Suprapubic skin (tissue), 4 donors: Measurements from ENCODE around the gene CALD1. TPM values are rescaled to one million over a fixed set of nuclear protein-coding genes. Genes with fewer than 3 reads are reported as not detected.

Experiments used
- DNase-seq, 2 donors: peaks; one replicate each; pipeline ENCODE4 v3.0.0-alpha.2; 2019; ENCODE audit warnings: low spot score in 2 of 2
- H3K27ac ChIP-seq: fragments of 200-600 bp; sonication (generic); one replicate; pipeline ENCODE4 v1.5.1; 2019
- H3K27me3 ChIP-seq: fragments of 200-600 bp; sonication (generic); one replicate; pipeline ENCODE4 v1.5.1; 2019
- H3K36me3 ChIP-seq: fragments of 200-600 bp; sonication (generic); one replicate; pipeline ENCODE4 v1.5.1; 2019
- H3K4me1 ChIP-seq: fragments of 200-600 bp; sonication (generic); one replicate; pipeline ENCODE4 v1.5.1; 2019
- H3K4me3 ChIP-seq: fragments of 200-600 bp; sonication (generic); one replicate; pipeline ENCODE4 v1.5.1; 2019; ENCODE audit warnings: mild to moderate bottlenecking
- H3K9me3 ChIP-seq: fragments of 200-600 bp; sonication (generic); one replicate; pipeline ENCODE4 v1.5.1; 2019
- EP300 ChIP-seq: sonication (generic); formaldehyde crosslinking; IDR thresholded peaks from one replicate; pipeline ENCODE4 v1.6.1; 2017; ENCODE audit warnings: antibody characterized with exemption
- POLR2A ChIP-seq, 2 donors: fragments of 450-650 bp; IDR thresholded peaks; one replicate each; pipeline ENCODE4 v1.6.1; 2017; ENCODE audit warnings: antibody characterized with exemption in 2 of 2, mild to moderate bottlenecking in 2 of 2, moderate library complexity in 2 of 2
- POLR2AphosphoS5 ChIP-seq, 3 donors: sonication (generic); formaldehyde crosslinking; IDR thresholded peaks; one replicate each; pipeline ENCODE4 v1.6.1; 2017; ENCODE audit warnings: antibody characterized with exemption in 3 of 3
- WGBS: methylation state at CpG from one replicate; pipeline ENCODE4 v1.1.5; 2018; 5-methylcytosine and 5-hydroxymethylcytosine counted together
- total RNA-seq, 4 donors: library from RNA; depleted of rRNA; stranded (reverse); fragments of >200 nt; gene quantifications; one replicate each; pipeline ENCODE4 v1.1.0, GENCODE V29; 2016
- TF ChIP-seq, protein P1 (sequence below), 2 donors: fragments of 200-600 bp in 1 of 2; fragments of 450-650 bp in 1 of 2; sonication (generic) in 1 of 2; IDR thresholded peaks; one replicate each; pipeline ENCODE4 v1.5.1; 2016 to 2019; ENCODE audit warnings: antibody characterized with exemption in 2 of 2, mild to moderate bottlenecking in 1 of 2, moderate library complexity in 1 of 2

CALD1 gene
- total RNA-seq, 4 donors from 2014 or later, result 53.6 to 116 (median 83.2) TPM

DNA sequence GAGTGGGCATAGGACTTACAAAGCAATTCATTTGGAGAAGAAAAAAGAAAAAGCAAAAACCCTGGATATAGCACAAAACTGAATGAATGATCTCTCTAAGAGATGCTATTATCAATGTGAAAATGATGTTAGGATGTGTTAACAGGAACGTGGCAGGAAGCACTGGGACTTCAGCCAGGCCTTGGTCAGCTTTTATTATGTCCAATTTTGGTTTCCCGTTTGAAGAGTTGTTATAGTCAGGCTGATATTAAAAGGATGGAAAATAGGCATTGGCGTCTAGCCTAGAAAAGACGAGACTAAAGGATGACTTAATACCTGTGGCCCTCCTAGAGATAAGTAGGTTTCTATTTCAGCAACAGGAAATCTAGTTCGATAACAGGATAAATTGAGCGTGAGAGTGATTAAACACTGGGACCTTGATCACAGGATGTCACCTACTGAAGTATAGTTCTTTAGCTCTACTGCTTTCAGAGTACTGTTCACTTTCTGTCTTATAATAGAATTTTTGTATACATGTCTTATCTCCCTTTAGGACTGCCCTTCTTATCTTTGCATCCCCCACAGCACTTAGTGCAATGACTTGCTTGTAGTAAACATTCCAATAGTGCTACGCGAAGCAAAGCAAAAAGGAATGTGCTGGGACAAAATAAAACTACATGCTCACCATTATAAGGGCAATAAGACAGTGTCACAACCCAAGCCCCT, 107.1 kb downstream of the CALD1 start:
- no peaks in the 10 kb centered on the region for H3K36me3 ChIP-seq
- DNase-seq, result no peak
- H3K9me3 ChIP-seq, result no peaks in the 10 kb centered on the region
- TF ChIP-seq POLR2A (IDR thresholded peaks at IDR 0.05) (no peak), EP300 (no peak), POLR2AphosphoS5 (IDR thresholded peaks at IDR 0.05) (no peak)
- TF ChIP-seq, protein P1, sequence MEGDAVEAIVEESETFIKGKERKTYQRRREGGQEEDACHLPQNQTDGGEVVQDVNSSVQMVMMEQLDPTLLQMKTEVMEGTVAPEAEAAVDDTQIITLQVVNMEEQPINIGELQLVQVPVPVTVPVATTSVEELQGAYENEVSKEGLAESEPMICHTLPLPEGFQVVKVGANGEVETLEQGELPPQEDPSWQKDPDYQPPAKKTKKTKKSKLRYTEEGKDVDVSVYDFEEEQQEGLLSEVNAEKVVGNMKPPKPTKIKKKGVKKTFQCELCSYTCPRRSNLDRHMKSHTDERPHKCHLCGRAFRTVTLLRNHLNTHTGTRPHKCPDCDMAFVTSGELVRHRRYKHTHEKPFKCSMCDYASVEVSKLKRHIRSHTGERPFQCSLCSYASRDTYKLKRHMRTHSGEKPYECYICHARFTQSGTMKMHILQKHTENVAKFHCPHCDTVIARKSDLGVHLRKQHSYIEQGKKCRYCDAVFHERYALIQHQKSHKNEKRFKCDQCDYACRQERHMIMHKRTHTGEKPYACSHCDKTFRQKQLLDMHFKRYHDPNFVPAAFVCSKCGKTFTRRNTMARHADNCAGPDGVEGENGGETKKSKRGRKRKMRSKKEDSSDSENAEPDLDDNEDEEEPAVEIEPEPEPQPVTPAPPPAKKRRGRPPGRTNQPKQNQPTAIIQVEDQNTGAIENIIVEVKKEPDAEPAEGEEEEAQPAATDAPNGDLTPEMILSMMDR (IDR thresholded peaks at IDR 0.05), result no peak
- WGBS, result 38% methylated on average over 8 of the region's 8 CpGs
- no peaks in the 10 kb centered on the region for H3K27me3 ChIP-seq
- peak overlapping the region; percentile 9 for H3K4me3 ChIP-seq
- peak overlapping the region; percentile 52 for H3K27ac ChIP-seq
- H3K4me1 ChIP-seq, result peaks cover 34% of the 10 kb centered on the region

DNA sequence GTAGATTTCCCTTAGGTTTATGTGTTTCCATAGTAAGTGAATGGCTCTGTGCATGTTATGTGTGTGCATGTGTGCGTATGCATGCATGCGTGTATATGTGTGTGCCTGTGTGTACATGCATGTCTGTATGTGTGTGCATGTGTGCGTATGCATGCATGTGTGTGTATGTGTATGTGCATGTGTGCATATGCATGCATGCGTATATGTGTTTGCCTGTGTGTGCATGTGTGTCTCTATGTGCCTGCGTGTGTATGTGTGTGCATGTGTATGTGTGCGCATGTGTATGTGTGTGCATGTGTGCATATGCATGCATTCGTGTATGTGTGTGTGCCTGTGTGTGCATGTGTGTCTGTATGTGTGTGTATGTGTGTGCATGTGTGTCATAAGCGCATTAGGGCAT, 108.1 kb downstream of the CALD1 start:
- Histone ChIP-seq H3K9me3 (no peaks in the 10 kb centered on the region), H3K27me3 (no peaks in the 10 kb centered on the region), H3K27ac (no peak overlapping the region), H3K4me1 (peaks cover 38% of the 10 kb centered on the region), H3K36me3 (no peaks in the 10 kb centered on the region), H3K4me3 (no peak overlapping the region)
- 94% methylated on average over 8 of the region's 8 CpGs for WGBS
- no peak for DNase-seq
- TF ChIP-seq EP300, result no peak
- TF ChIP-seq POLR2A (IDR thresholded peaks at IDR 0.05), result no peak
- TF ChIP-seq, protein P1 (IDR thresholded peaks at IDR 0.05), result no peak
- no peak for TF ChIP-seq POLR2AphosphoS5 (IDR thresholded peaks at IDR 0.05)

DNA sequence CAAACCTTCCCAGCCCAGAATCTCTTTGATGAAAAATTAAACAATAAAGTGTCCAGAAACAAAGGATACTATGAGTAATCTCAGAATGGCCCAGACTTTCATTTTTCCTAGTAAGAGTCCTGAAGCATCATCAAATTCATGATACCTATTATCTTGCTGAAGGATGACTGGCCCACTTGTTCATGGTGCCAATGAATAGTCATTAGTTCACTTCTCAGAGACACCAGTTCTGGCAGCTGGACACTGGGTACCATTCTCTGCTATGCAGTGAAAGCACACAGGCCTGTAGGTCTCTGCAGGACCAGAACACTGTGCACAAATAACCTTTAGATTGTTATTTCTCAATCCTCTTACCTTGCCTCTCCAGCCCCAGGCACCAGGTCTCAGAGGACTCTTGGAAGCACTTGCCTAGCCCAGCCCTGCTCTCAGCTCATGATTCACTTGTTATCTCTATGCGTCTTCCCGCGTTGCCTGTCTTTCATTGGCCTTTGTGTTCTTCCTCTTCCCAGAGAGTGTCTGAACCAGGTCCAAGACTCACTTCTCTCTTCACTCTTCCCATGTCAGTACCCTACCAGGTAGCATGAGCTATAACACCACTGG, 108.8 kb downstream of the CALD1 start:
- H3K36me3 ChIP-seq, result no peaks in the 10 kb centered on the region
- H3K27me3 ChIP-seq, result no peaks in the 10 kb centered on the region
- H3K4me3 ChIP-seq, result no peak overlapping the region
- H3K9me3 ChIP-seq, result no peaks in the 10 kb centered on the region
- TF ChIP-seq, protein P1 (IDR thresholded peaks at IDR 0.05), result no peak
- TF ChIP-seq POLR2AphosphoS5 (IDR thresholded peaks at IDR 0.05), result no peak
- no peak for TF ChIP-seq POLR2A (IDR thresholded peaks at IDR 0.05)
- no peak for TF ChIP-seq EP300
- no peak overlapping the region for H3K27ac ChIP-seq
- 21% methylated on average over 3 of the region's 3 CpGs for WGBS
- DNase-seq, result no peak
- peaks cover 42% of the 10 kb centered on the region for H3K4me1 ChIP-seq

DNA sequence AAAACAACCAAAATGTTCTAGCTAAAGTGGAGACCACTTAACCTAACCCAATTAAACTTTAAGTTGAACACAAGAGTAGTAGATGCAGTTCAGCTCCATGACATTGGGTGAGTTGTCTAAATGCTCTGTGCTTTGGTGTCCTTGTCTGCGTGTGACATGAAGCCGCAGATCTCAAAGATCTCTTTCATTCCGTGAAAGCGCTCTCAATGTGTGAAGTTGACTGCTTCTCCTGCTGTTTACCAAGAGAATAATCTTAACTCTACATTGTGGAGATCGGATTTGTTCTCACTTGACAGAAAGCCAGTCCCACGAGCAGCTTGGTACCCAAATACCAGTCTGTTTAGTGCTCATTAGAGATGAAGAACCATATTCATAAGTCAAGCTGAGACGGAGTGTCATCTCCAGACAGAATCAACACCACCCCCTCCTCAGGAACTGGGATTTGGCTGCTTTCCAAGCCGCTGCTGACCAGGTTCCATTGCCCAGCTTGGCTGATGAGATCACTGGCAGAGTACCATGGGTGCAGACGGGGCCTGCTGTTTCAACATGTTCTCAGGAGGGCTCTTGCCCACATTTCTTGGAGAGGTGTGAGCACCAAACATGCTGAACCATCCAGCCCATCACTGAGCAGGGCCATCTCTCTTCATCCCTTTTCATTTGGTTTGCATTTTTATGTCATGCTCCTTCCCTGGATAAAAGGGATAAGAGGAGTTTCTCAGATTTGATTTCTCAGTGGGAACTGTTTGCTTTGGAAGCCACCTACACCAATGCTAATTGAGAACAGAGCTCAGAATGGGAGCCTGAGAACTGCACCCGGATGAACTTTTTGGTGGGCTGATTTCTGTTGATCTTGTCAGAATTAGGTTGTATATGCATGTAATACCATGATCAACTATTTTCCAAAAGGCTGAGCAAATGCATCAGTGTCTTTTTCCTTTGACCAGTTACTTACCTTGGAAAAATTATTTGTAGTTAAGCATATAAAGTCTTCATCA, 111.1 kb downstream of the CALD1 start:
- Histone ChIP-seq H3K27ac (peak overlapping the region; percentile 85), H3K36me3 (no peaks in the 10 kb centered on the region), H3K27me3 (no peaks in the 10 kb centered on the region), H3K9me3 (no peaks in the 10 kb centered on the region), H3K4me1 (peaks cover 42% of the 10 kb centered on the region), H3K4me3 (peak overlapping the region; percentile 55)
- TF ChIP-seq POLR2A (IDR thresholded peaks at IDR 0.05) (no peak), POLR2AphosphoS5 (IDR thresholded peaks at IDR 0.05) (no peak), EP300 (no peak)
- TF ChIP-seq, protein P1 (IDR thresholded peaks at IDR 0.05), result no peak
- 56% methylated on average over 10 of the region's 10 CpGs for WGBS
- no peak for DNase-seq
